RKO (cell line): ENCODE measurements around the gene ZNF512.
A peak's percentile ranks its signal among the peaks of the same experiment; 100 is the strongest.
"Not testable (repeated sequence)": the region's sequence is repeated elsewhere in the genome, so short reads cannot be mapped to it uniquely, and the experiment has no call there.

Source experiments
- DNase-seq: peaks from one replicate; pipeline ENCODE4 v3.0.0-alpha.2; 2016; ENCODE audit warnings: low spot score

The ZNF512 gene

DNA sequence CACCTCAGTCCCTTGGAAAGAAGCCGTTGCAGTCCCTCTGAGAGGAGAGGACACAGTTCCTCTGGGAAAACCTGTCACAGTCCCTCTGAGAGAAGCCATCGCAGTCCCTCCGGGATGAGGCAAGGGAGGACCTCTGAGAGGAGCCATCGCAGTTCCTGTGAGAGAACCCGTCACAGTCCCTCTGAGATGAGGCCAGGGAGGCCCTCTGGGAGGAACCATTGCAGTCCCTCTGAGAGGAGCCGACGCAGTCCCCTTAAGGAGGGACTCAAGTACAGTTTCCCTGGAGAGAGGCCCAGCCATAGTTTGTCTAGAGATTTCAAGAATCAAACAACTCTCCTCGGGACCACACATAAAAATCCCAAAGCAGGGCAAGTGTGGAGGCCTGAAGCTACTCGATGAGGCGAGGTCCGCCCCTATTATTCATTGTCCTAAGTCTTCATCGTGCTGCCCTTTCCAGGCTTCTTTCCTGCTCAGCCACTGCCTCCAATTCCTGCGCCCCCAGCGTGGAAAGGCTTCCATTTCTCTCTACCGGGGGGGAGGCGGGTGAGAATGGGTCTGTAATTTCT is 630 bp upstream of the ZNF512 start:
- DNase-seq = no peak

DNA sequence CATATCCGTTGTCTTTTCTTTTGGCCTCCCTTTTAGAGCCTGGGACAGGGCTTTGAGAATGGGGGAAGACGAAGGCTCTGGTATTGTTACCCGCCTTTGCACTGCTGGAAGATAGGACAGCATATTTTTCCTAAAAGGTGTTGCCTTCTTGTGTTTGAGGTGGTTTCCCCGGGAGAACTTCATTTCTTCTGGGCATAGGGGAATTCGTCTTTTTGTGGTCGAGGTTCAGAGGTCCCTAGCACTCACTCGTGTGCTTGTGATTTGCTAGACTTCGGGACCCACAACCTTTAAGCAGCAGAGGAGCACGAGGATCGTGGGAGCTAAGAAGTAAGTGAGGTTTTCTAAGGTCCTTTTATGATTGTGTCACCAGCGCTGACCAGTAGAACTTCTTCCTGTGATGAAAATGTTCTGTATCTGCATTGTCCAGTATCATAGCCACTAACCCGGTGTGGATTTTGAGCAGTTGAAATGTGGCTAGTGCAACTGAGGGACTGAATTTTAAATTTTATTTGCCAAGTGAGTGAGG is 611 bp downstream of the ZNF512 start:
- peak; percentile 63 for DNase-seq

DNA sequence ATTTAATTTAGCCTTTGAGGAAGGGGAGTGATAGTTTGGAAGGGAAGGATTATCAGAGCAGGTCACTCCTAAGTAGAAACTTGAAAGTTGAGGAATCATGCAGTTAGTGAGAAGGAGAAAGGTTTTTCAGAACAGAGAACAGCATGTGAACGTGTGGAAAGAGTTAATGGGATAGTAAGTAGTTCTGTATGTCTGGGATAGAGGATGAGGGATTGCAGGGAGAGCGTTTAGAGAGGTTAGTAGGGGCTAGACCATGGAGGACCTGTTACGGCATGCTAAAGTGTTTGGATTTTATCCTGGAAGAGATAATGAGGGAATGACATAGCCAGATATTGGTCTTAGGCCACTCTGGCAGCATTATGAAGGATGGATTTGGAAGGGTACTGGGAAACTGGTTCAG is 1.8 kb downstream of the ZNF512 start:
- peak; percentile 14 for DNase-seq

DNA sequence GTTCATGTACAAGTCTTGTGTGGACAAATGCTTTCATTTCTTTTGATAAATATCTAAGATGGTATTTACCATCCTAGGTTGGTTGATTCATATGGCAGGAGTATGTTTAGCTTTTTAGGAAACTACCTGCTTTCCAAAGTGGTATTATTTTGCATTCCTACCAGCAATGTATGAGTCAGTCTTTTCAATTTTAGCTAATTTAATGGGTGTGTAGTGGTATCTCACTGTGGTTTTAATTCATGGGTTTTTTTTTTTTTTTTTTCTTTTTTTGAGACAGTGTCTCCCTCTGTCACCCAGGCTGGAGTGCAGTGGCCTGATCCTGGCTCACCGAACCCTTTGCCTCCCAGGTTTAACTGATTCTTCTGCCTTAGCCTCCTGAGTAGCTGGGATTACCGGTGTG is 4.2 kb downstream of the ZNF512 start:
- DNase-seq = no peak

DNA sequence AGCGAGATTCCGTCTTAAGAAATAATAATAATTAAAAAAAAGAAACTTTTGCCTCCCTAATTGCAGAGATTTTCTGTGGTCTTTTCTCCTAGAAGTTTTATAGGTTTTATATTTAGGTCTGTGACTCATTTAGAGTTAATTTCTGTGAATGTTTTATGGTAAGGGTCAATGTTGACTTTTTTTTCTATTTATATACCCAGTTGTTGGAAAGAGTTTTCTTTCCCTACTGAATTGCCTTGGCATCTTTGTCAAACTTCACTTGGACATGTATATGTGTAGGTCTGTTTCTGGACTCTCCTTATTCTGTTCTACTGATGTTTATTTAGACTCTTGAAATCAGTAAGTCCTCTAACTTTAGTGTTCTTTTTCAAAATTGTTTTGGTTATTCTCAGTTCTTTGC is 5.5 kb downstream of the ZNF512 start:
- no peak for DNase-seq

DNA sequence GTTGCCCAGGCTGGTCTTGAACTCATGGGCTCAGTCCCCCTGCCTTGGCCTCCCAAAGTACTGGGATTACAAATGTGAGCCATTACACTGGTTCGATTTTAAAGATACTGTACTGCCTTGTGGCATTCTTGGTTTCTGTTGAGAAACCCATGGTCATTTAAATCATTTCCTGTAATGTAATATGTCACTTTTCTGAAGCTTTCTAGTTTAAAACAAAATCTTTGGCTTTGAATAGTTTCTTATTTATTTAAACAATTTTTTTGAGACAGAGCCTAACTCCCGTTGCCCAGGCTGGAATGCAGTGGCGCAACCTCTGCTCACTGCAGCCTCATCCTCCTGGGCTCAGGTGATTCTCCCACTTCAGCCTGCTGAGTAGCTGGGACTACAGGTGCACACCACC is 8.9 kb downstream of the ZNF512 start:
- DNase-seq = no peak

DNA sequence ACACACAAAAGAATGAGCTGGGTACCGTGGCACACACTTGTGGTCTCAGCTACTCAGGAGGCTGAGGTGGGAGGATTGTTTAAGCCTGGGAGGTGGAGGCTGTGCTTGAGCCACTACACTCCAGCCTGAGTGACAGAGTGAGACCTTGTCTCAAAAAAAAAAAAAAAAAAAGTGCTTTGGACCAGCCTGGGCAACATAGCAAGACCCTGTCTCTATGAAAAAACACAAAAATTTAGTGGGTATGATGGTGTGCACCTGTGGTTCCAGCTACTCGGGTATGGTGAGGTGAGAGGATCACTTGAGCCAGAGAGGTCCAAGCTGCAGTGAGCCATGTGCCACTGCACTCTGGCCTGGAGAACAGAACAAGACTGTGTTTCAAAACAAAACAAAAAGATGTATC is 10.4 kb downstream of the ZNF512 start:
- DNase-seq = no peak

DNA sequence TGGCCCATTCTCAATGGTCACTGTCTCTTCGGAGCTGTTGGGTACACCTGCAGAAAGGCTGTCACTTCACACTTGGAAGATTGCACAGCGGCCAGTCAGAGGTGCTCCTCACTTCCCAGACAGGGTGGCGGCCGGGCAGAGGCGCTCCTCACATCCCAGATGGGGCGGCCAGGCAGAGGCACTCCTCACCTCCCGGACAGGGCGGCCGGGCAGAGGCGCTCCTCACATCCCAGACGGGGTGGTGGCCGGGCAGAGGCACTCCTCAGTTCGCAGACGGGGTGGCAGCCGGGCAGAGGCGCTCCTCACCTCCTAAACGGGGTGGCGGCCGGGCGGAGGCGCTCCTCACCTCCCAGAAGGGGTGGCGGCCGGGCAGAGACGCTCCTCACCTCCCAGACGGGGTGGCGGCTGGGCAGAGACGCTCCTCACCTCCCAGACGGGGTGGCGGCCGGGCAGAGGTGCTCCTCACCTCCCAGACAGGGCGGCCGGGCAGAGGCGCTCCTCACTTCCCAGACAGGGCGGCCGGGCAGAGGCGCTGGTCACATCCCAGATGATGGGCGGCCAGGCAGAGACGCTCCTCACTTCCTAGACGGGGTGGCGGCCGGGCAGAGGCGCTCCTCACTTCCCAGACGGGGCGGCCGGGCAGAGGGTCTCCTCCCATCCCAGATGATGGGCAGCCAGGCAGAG is 11.3 kb downstream of the ZNF512 start:
- not testable (repeated sequence) for DNase-seq

DNA sequence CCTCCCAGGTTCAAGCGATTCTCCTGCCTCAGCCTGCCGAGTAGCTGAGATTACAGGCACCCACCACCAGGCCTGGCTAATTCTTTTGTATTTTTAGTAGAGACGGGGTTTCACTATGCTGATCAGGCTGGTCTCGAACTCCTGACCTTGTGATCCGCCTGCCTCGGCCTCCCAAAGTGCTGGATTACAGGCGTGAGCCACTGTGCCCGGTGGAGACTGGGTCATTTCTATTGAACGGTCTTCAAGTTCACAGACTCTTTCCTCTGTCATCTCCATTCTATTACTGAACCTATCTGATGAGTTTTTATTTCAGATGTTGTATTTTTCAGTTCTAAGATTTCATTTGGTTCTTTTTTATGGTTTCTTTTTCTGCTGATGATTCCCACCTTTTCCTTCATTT is 12.6 kb downstream of the ZNF512 start:
- DNase-seq = not testable (repeated sequence)

DNA sequence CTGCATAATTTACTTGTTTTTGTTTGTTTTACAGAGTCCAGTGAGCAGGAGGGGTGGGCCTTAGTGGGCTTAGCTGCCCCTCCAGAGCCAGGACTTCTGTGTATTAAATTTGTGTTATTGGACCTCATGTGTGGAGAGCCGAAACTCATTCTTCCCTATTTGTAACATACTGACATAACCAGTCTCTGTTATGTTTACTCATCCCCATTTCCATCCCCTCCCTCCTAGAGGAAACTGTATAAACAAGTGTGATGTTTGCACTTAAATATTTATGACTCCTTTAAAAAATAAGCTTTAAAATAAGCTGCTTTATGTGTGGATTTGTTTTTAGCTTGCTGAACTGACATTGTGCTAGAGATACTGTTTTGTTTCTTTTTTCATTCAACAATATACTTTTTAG is 13.8 kb downstream of the ZNF512 start:
- no peak for DNase-seq

DNA sequence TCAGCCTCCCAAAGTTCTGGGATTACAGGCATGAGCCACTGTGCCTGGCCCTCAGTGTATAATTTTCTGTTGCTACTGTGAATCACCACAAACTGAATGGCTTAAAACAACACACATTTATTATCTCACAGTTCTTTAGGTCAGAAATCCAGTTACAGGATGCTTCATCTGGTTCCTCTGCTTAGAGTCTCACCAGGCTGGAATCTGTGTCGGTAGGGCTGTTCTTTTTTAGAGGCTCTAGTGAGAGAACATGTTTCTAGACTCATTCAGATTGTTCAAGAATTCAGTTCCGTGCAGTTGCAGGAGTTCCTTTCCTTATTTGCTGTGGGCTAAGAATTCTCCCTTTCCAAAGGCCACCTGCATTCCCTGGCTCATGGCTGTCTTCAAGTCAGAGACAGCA is 23.8 kb downstream of the ZNF512 start:
- DNase-seq = no peak

DNA sequence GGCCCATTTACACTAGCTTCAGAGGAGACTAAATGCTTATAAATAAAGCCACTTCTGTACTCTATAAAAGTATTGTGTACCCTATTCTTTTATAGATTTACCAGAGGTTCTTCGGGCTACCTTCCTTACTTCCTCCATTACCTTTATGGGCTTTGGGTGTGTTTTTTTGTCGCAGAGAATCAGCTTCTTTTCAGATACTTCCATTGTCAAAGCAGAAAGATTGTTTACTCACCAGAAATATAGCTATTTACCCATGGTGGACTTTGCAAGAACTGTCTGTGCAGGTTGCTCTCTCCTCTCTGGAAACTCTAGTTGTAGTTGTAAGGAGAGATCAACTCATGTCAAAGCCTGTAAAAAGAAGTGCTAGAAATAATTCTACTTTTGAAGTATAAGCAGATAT is 31.1 kb downstream of the ZNF512 start:
- no peak for DNase-seq

DNA sequence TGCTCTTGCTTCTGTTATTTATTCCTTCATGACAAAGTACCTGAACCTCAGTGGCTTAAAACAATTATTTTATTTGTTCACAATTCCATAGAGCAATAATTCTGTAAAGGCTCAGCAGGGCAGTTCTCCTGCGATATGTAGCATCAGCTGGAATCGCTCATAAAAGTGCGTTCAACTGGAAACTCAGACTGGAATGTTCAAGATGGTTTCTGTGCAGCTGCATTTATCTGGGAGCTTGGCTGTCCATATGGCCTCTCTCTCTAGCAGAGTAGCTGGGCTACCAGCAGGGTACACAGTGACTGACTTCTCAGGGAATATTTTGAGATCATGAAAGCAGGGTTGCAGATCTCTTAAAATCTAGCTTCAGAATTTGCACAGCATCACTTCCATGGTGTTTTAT is 32.5 kb downstream of the ZNF512 start:
- no peak for DNase-seq

DNA sequence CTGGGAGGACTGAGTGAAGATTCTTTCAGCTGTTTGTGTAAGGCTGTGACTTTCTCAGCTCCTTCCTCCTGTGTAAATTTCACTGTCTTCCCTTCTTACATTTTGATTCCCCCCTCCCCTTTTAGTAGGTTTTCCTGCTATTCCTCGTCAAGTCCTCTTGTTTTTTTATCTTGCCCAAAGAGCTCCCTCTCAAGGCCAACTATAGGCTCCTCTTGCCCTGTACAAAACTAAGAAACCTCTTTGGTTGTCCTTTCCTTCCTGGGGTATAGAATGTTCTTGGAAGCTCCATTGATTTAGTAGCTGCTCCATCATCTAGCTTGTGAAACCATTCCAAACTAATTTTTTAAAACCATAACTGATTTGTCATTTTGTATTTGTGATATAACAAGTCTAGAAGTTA is 38.7 kb downstream of the ZNF512 start:
- DNase-seq = no peak

DNA sequence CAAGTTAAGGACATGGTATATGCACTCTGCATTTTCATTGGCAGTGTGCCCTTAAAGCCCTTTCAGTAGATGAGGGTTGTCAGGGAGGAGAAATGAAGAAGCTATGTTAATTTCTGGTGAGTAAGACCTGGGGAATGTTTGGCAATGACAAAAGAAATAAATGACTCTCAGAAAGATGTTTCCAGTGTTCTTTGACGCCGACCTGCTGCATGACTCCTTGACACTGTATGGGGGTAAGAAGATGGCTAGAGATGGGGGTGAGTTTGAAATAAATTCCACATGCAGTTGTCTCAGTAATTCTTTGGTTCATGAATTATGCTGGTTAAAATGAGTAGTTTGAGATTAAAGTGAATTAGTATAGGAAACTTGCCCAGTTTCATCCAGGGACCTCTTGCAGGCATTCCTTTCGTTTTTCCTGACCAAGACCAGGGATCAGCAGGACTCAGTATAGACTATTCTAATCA is 40.1 kb downstream of the ZNF512 start:
- peak; percentile 40 for DNase-seq

DNA sequence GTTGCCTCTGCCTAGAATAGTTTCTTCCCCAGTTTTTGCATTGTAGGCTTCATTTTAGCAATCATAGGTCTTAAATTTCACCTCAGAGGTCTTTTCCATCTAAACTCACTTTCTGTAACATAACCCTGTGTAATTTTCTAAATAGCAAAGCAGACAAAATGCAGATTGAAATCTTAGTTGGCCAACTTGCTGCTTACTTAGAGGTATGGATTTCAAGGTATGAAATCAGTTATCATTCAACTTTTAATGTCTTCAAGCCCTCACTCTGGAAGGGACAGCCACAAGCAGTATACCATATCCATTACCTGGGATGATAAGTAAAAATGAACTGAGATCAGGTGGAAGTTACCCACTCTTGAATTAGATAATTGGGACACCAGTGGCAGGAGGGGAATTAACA is 42.1 kb downstream of the ZNF512 start:
- DNase-seq = no peak

DNA sequence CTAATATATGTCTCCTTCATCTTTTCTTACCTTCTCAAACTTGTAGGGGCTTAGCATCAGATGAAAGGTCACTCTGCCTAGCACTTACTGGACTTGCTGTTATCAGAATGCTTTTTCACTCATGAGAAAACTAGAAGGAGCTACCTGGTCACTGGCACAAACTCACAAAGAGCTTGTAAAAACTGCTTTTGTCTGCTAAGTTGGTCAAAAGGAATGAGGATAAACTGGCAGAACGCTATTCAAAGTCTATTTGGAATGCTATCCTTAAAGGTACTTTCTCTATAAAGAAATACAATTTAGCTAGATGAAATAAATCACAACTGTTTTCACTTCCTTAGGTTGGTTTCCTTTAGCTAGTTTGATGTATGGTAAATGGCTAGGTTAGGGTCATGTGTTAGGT is 43.5 kb downstream of the ZNF512 start:
- not testable (repeated sequence) for DNase-seq

DNA sequence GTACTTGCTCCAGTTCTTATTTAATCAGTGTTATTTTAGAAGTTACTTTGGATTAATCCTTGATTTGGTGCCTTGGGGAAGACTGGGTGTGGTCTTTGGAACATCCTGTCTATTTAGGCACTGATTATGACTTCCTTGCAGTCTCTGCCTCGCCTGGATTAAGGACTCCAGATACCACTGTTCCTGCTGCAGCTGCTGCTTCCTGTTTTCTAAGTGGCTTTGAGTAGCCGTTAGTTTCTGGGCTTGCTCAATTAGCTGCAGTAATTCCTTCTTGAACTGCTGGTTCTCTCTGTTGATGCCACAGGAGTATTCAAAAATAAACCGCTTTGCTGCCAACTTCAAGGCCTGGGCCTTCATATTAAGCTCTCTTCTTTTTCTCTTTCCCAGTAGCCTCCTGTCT is 44.1 kb downstream of the ZNF512 start:
- DNase-seq = not testable (repeated sequence)

DNA sequence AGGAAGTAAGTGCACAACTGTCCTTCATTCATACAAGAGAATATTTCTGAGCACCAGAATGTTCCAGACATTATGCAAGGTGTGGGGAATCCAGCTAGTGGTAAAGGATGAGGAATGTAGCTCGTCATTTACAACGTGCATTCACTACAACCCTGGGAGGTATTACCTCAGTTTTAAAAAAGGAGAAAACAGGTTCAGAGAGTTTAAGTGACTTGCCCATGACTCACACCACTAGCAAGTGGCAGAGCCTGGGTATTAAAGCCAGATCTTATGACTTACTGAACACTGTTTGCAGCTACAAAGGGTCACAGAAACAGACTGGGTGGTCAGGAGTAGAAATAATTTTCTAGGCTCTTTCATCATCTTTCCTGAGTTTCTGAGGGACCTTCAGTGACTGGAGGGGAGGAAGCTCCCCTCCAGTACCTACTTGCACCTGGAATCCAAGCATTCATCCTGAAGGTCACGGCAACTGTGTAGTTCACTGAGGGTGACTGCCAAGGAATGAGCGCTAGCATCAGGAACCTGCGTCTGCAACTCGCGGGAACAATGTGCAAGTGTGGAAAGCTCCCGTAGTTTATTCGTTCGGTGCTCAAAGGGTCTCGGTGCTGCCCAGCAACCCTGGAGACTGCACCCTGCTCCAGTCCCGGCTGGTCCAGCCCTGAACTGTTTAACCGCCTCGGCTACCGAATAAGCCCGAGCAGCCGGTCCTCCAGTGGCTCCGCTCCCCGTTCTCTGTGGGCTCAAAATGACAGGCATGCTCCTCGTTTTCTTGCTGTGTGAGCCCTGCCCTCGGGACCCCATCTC is 45.3 kb downstream of the ZNF512 start:
- DNase-seq = peak; percentile 92

DNA sequence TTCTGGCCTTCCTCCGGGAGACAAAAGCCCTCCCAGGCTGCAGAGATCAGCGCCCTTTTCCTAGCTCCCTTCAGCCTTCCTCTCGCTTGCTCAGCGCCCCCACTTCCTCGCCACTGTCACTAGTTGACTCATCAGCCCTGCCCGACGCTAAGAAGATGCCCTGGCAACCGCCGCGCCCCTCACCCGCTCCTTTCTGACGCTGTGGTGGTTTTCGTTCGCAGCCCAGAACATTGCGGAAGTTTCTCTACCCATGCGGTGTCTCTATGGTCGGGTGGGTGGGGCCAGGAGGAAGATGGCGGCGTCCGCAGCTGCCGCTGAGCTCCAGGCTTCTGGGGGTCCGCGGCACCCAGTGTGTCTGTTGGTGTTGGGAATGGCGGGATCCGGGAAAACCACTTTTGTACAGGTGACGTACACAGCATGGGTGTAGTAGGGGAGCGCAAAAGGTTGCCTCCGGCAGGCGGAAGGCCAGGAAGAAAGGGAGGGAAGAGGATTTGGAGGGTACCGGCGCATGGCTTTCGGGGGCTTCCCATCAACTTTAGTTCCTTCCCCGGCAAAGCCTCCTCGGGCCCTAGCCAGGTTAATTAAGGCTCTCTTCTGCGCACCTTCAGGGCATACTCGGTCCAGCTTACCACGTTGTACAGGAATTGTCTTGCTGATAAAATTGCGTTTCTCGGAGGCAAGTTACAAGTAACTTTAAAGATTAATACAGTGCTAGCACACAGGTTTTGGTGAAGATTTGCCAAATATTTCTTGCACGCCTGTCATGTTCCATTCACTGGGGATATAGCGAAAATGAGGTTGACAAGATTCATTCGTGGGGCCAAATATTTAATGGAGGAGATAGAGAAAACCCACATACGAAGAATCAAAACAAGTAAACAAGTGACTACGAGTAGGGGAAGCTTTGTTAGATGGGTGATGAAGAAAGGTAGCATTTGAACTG is 46.2 kb downstream of the ZNF512 start, which contains the start of the genes CCDC121 and GPN1:
Gene CCDC121 (minus strand): TSS at position 246 of the 943 bp plus-strand sequence. CDS start 1,213 bp downstream, outside the sequence.
Gene GPN1 (plus strand): TSS at position 284 of the 943 bp plus-strand sequence. CDS start 9 bp downstream, at position 293.
- peak; percentile 97 for DNase-seq

DNA sequence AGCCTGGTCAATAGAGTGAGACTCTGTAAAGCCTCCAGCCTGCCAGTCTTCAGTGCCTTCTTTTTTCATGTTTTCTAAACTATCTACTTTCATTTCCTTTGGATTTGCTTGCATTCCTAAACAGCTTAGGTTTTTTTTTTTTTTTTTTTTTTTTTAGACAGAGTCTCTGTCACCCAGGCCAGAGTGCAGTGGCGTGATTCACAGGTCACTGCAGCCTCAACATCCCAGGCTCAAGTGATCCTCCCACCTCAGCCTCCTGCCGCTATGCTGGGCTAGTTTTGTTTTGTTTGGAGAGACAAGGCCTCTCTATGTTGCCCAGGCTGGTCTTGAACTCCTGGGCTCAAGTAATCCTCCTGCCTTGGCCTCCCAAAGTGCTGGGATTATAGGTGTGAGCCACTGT is 47.4 kb downstream of the ZNF512 start:
- DNase-seq = not testable (repeated sequence)

DNA sequence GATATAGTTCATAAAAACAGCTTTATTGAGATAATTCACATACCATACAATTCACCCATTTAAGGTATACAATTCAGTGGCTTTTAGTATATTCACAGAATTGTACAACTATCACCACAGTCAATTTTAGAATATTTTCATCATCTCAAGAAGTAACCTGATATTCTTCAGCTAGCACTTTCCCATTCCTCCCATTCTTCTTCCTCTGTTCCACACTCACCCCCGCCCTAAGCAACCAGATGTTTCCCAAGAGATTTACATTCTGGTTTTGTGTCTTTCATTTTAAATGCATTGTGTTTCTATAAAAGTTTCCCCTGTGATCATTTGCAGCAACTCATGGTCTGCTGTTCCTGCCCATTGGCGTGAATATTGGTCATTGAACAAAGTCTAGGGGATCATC is 51.4 kb downstream of the ZNF512 start:
- DNase-seq = no peak
